HepG2 (cell line): Measurements from ENCODE around the gene SOX9. TPM values are rescaled to one million over a fixed set of nuclear protein-coding genes. Genes with fewer than 3 reads are reported as not detected.

Experiments used
- ARNT2 ChIP-seq: sonication (generic); formaldehyde crosslinking; IDR thresholded peaks from 2 replicates; pipeline ENCODE4 v1.8.0; 2022; ENCODE audit warnings: mild to moderate bottlenecking, low read depth, missing genetic modification reagents, moderate library complexity
- CREM ChIP-seq, 2 experiments: sonication (generic) in 1 of 2; formaldehyde crosslinking in 1 of 2; IDR thresholded peaks; 2 replicates each; pipeline versions ENCODE4 v1.4.0 to v1.6.1; 2016 to 2020; ENCODE audit warnings: antibody characterized with exemption in 1 of 2, mild to moderate bottlenecking in 1 of 2, missing genetic modification reagents in 1 of 2
- HNF4A ChIP-seq: sonication (generic); formaldehyde crosslinking; IDR thresholded peaks from 2 replicates; pipeline ENCODE4 v1.4.0; 2020; ENCODE audit warnings: missing genetic modification reagents
- KDM5A ChIP-seq: fragments of 200-600 bp; sonication (generic); IDR thresholded peaks from 2 replicates; pipeline ENCODE4 v1.7.0; 2018; ENCODE audit warnings: antibody characterized with exemption, mild to moderate bottlenecking, low read length, borderline replicate concordance
- MEF2D ChIP-seq: sonication (generic); formaldehyde crosslinking; IDR thresholded peaks from 2 replicates; pipeline ENCODE4 v1.5.1; 2020; ENCODE audit warnings: mild to moderate bottlenecking, missing genetic modification reagents
- MEIS2 ChIP-seq: sonication (generic); formaldehyde crosslinking; IDR thresholded peaks from 2 replicates; pipeline ENCODE4 v1.9.0; 2021; ENCODE audit warnings: mild to moderate bottlenecking, missing genetic modification reagents
- NFE2L1 ChIP-seq: sonication (generic); formaldehyde crosslinking; IDR thresholded peaks from 2 replicates; pipeline ENCODE4 v1.4.0; 2020; ENCODE audit warnings: missing genetic modification reagents, mild to moderate bottlenecking, borderline replicate concordance
- NR2C2 ChIP-seq: sonication (generic); formaldehyde crosslinking; IDR thresholded peaks from 2 replicates; pipeline ENCODE4 v1.4.0; 2020; ENCODE audit warnings: missing genetic modification reagents, mild to moderate bottlenecking, moderate library complexity, borderline replicate concordance
- ZNF713 ChIP-seq: sonication (generic); formaldehyde crosslinking; IDR thresholded peaks from 2 replicates; pipeline ENCODE4 v1.4.0; 2020; ENCODE audit warnings: mild to moderate bottlenecking, missing genetic modification reagents
- polyA plus RNA-seq, 8 experiments: library from polyadenylated mRNA; depleted of rRNA in 3 of 8; stranded (reverse) in 7 of 8; unstranded in 1 of 8; fragments of >200 nt; fragmentation: Illumina TruSeq in 4 of 8; extraction: Trizol in 4 of 8; gene quantifications; 2 replicates each; pipeline versions ENCODE4 v1.2.1 to v1.2.3, GENCODE V29; 2011 to 2016; ENCODE audit warnings: low read depth in 4 of 8, missing spikeins in 1 of 8, mixed read lengths in 1 of 8; ENCODE audit not compliant: insufficient read depth in 1 of 8
- total RNA-seq, 5 experiments: library from RNA; depleted of rRNA; stranded (reverse); fragments of >200 nt; fragmentation: Illumina TruSeq; extraction: Trizol; gene quantifications; 2 replicates each; pipeline ENCODE4 v1.2.3, GENCODE V29; 2016; ENCODE audit warnings: low read depth in 1 of 5
- TF ChIP-seq, protein P1 (sequence below): sonication (generic); formaldehyde crosslinking; IDR thresholded peaks from one replicate; pipeline ENCODE4 v1.5.1; 2020; ENCODE audit warnings: mild to moderate bottlenecking, missing genetic modification reagents; ENCODE audit errors: not compliant biosample characterization
- TF ChIP-seq, protein P2 (sequence below): sonication (generic); formaldehyde crosslinking; IDR thresholded peaks from 2 replicates; pipeline ENCODE4 v1.4.0; 2020; ENCODE audit warnings: missing genetic modification reagents
- TF ChIP-seq, protein P3 (sequence below): sonication (generic); formaldehyde crosslinking; IDR thresholded peaks from 2 replicates; pipeline ENCODE4 v1.5.0; 2020; ENCODE audit warnings: missing genetic modification reagents
- TF ChIP-seq, protein P4 (sequence below): sonication (generic); formaldehyde crosslinking; conservative IDR thresholded peaks from 2 replicates; pipeline ENCODE4 v1.4.0; 2020; ENCODE audit warnings: mild to moderate bottlenecking, missing genetic modification reagents, moderate library complexity

SOX9 gene
- total and polyA plus RNA-seq, 2 of the 13 experiments (the other 11 are each of a cell fraction or from before 2014, with no cell fraction given): 16.1 to 27.6 TPM

DNA sequence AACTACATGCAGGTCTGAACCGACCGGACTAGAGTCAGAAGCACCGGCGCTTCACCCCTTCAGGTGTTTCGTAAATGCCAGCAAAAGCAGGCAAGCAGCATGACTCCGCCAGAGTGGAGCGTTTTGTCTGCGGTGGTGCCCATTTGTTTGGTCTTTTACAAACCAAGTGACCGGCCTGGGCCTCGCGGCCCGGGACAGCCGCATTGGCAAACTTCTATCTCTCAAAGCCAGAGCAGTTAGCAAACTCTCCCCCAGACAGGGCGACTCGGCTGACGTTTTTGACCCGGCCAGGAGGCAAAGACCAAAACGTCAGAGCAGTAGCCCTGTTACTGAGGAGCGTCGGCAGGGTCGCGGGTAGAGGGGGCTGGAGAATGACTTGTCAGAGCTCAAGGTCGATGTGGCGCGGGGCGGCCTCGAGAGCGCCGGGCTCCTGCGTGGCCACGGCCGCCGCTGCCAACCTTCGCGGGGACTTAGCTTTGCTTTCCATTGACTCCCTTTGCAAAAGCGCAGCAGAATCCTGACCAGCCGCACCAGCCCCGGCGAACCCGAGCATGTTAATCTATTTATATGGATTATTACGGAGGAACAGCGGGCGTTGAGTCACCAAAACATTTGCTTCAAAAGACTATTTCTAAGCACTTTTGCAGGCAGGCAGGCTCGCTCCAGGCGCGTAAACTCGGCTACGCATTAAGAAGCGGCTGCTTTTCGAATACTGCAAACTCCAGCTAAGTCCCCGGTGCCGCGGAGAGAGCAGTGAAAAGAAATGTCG lies 763 bp upstream of the SOX9 start (continued):
- TF ChIP-seq, protein P1, sequence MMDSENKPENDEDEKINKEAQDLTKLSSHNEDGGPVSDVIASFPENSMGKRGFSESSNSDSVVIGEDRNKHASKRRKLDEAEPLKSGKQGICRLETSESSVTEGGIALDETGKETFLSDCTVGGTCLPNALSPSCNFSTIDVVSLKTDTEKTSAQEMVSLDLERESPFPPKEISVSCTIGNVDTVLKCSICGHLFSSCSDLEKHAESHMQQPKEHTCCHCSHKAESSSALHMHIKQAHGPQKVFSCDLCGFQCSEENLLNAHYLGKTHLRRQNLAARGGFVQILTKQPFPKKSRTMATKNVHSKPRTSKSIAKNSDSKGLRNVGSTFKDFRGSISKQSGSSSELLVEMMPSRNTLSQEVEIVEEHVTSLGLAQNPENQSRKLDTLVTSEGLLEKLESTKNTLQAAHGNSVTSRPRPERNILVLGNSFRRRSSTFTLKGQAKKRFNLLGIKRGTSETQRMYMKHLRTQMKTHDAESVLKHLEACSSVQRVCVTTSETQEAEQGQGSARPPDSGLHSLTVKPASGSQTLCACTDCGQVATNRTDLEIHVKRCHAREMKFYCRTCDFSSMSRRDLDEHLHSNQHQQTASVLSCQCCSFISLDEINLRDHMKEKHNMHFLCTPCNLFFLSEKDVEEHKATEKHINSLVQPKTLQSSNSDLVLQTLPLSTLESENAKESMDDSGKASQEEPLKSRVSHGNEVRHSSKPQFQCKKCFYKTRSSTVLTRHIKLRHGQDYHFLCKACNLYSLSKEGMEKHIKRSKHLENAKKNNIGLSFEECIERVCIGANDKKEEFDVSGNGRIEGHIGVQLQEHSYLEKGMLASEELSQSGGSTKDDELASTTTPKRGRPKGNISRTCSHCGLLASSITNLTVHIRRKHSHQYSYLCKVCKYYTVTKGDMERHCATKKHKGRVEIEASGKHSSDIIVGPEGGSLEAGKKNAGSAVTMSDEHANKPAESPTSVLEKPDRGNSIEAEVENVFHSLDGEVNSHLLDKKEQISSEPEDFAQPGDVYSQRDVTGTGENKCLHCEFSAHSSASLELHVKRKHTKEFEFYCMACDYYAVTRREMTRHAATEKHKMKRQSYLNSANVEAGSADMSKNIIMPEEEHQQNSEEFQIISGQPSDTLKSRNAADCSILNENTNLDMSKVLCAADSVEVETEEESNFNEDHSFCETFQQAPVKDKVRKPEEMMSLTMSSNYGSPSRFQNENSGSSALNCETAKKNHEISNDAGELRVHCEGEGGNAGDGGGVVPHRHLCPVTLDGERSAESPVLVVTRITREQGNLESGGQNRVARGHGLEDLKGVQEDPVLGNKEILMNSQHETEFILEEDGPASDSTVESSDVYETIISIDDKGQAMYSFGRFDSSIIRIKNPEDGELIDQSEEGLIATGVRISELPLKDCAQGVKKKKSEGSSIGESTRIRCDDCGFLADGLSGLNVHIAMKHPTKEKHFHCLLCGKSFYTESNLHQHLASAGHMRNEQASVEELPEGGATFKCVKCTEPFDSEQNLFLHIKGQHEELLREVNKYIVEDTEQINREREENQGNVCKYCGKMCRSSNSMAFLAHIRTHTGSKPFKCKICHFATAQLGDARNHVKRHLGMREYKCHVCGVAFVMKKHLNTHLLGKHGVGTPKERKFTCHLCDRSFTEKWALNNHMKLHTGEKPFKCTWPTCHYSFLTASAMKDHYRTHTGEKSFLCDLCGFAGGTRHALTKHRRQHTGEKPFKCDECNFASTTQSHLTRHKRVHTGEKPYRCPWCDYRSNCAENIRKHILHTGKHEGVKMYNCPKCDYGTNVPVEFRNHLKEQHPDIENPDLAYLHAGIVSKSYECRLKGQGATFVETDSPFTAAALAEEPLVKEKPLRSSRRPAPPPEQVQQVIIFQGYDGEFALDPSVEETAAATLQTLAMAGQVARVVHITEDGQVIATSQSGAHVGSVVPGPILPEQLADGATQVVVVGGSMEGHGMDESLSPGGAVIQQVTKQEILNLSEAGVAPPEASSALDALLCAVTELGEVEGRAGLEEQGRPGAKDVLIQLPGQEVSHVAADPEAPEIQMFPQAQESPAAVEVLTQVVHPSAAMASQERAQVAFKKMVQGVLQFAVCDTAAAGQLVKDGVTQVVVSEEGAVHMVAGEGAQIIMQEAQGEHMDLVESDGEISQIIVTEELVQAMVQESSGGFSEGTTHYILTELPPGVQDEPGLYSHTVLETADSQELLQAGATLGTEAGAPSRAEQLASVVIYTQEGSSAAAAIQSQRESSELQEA: peak; percentile 78
- TF ChIP-seq HNF4A (CRISPR knock-in tag) (peak; percentile 61), KDM5A (no peak), MEIS2 (no peak; the same call in 1 of the 2 replicates), ZNF713 (CRISPR knock-in tag) (no peak), CREM (IDR thresholded peaks at IDR 0.05) (0 out of 2 replicates have a peak, but pooled peaks have one; percentile 50), CREM (CRISPR knock-in tag; IDR thresholded peaks at IDR 0.05) (no peak), NFE2L1 (CRISPR knock-in tag) (peak; percentile 74; the same call in 1 of the 2 replicates), MEF2D (CRISPR knock-in tag) (no peak; the same call in 1 of the 2 replicates), ARNT2 (0 out of 2 replicates have a peak, but pooled peaks have one; percentile 66), NR2C2 (CRISPR knock-in tag) (peak; percentile 24; the same call in 1 of the 2 replicates)
- TF ChIP-seq, protein P2, sequence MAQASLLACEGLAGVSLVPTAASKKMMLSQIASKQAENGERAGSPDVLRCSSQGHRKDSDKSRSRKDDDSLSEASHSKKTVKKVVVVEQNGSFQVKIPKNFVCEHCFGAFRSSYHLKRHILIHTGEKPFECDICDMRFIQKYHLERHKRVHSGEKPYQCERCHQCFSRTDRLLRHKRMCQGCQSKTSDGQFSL: no peak
- TF ChIP-seq, protein P3, sequence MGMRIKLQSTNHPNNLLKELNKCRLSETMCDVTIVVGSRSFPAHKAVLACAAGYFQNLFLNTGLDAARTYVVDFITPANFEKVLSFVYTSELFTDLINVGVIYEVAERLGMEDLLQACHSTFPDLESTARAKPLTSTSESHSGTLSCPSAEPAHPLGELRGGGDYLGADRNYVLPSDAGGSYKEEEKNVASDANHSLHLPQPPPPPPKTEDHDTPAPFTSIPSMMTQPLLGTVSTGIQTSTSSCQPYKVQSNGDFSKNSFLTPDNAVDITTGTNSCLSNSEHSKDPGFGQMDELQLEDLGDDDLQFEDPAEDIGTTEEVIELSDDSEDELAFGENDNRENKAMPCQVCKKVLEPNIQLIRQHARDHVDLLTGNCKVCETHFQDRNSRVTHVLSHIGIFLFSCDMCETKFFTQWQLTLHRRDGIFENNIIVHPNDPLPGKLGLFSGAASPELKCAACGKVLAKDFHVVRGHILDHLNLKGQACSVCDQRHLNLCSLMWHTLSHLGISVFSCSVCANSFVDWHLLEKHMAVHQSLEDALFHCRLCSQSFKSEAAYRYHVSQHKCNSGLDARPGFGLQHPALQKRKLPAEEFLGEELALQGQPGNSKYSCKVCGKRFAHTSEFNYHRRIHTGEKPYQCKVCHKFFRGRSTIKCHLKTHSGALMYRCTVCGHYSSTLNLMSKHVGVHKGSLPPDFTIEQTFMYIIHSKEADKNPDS (CRISPR knock-in tag): no peak
- TF ChIP-seq, protein P4, sequence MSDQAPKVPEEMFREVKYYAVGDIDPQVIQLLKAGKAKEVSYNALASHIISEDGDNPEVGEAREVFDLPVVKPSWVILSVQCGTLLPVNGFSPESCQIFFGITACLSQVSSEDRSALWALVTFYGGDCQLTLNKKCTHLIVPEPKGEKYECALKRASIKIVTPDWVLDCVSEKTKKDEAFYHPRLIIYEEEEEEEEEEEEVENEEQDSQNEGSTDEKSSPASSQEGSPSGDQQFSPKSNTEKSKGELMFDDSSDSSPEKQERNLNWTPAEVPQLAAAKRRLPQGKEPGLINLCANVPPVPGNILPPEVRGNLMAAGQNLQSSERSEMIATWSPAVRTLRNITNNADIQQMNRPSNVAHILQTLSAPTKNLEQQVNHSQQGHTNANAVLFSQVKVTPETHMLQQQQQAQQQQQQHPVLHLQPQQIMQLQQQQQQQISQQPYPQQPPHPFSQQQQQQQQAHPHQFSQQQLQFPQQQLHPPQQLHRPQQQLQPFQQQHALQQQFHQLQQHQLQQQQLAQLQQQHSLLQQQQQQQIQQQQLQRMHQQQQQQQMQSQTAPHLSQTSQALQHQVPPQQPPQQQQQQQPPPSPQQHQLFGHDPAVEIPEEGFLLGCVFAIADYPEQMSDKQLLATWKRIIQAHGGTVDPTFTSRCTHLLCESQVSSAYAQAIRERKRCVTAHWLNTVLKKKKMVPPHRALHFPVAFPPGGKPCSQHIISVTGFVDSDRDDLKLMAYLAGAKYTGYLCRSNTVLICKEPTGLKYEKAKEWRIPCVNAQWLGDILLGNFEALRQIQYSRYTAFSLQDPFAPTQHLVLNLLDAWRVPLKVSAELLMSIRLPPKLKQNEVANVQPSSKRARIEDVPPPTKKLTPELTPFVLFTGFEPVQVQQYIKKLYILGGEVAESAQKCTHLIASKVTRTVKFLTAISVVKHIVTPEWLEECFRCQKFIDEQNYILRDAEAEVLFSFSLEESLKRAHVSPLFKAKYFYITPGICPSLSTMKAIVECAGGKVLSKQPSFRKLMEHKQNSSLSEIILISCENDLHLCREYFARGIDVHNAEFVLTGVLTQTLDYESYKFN: peak; percentile 59
